Measurements from ENCODE around the gene IFI30.

IFI30 gene

DNA sequence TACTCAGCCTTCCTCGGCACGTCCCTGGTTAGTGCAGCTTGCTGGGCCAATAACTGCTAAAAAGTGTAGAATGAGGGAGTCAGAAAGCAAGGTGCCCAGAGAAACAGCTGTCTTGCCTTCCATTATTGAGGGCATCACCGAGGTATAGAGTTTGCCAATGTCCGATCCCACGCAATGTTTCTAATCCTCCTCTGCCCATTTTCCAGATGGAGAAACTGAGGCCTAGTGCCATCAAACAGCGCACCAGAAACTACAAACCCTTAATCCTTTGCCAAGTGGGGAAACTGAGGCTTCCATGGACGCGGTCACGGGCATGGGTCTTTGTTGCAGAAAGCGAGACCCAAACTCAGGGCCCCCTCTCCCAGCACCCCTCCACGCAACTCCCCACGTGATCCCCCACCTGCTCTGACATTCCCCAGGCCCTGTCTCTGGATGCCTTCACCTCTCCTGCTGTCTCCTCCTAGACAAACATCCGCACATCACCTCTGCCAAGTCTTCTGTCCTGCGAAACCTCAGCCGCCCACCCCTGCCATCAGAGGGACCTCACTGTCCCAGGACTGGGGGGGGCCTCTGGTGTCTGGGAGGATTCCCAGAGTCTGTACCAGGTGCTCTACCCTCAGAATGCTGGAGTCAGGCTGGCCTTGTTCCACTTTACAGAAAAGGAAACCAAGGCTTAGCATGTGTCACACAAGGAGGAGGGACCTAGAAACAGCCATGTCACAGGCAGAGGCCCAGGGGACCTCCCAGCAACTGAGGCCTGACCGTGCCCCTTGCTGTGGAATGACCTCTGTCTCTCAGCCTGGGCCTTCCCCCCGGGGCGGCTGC is 53.6 kb downstream of the IFI30 start:
- no peak overlapping the region for H3K4me3 ChIP-seq (IDR thresholded peaks at IDR 0.05; ENCODE audit: insufficient read depth, low read depth, low read length)
- no peak overlapping the region for H3K27ac ChIP-seq
- TF ChIP-seq, protein P1, sequence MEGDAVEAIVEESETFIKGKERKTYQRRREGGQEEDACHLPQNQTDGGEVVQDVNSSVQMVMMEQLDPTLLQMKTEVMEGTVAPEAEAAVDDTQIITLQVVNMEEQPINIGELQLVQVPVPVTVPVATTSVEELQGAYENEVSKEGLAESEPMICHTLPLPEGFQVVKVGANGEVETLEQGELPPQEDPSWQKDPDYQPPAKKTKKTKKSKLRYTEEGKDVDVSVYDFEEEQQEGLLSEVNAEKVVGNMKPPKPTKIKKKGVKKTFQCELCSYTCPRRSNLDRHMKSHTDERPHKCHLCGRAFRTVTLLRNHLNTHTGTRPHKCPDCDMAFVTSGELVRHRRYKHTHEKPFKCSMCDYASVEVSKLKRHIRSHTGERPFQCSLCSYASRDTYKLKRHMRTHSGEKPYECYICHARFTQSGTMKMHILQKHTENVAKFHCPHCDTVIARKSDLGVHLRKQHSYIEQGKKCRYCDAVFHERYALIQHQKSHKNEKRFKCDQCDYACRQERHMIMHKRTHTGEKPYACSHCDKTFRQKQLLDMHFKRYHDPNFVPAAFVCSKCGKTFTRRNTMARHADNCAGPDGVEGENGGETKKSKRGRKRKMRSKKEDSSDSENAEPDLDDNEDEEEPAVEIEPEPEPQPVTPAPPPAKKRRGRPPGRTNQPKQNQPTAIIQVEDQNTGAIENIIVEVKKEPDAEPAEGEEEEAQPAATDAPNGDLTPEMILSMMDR (conservative IDR thresholded peaks at IDR 0.05; ENCODE audit: low read depth, low read length) = no peak
- no peak overlapping the region for H3K4me2 ChIP-seq
- no peak overlapping the region for H3K9ac ChIP-seq
- peaks cover 7% of the 10 kb centered on the region for H3K4me1 ChIP-seq (ENCODE audit: low read depth, poor library complexity, severe bottlenecking)
- H3K79me2 ChIP-seq (ENCODE audit: insufficient read depth, low read depth) = no peaks in the 10 kb centered on the region
- H3K27me3 ChIP-seq (ENCODE audit: insufficient read depth, low read depth) = peaks cover 70% of the 10 kb centered on the region
- no peak overlapping the region for H2AFZ ChIP-seq (ENCODE audit: low read depth)
- no peaks in the 10 kb centered on the region for H3K36me3 ChIP-seq (ENCODE audit: insufficient read depth)
- H4K20me1 ChIP-seq (ENCODE audit: insufficient read depth) = no peaks in the 10 kb centered on the region
